ENCODE data around the gene SLC2A10.

SLC2A10 gene

GRCh38 chr20:46704714-46705377, 4.6 kb upstream of the SLC2A10 start:
- DNase-seq, result no peak

GRCh38 chr20:46705378-46705729, 4.1 kb upstream of the SLC2A10 start:
- no peak for DNase-seq

- DNase-seq, result no peak
These were observed 3.2 kb upstream of the SLC2A10 start for GRCh38 chr20:46706242-46706641.

- DNase-seq, result no peak
These were observed 1.1 kb upstream of the SLC2A10 start for GRCh38 chr20:46708172-46708860.

- no peak for DNase-seq
These were observed 392 bp upstream of the SLC2A10 start for GRCh38 chr20:46709055-46709458.

- DNase-seq, result no peak
These were observed 884 bp downstream of the SLC2A10 start for GRCh38 chr20:46710153-46710913.

- no peak for DNase-seq
These were observed 2.7 kb downstream of the SLC2A10 start for GRCh38 chr20:46712056-46712636.

- no peak for DNase-seq
These were observed 4.7 kb downstream of the SLC2A10 start for GRCh38 chr20:46713957-46714834.

GRCh38 chr20:46715292-46715756, 5.9 kb downstream of the SLC2A10 start:
- DNase-seq, result no peak

- no peak for DNase-seq
These were observed 8.5 kb downstream of the SLC2A10 start for GRCh38 chr20:46717818-46718541.

- no peak for DNase-seq
These were observed 10.6 kb downstream of the SLC2A10 start for GRCh38 chr20:46720019-46720418.

- DNase-seq, result no peak
These were observed 11.5 kb downstream of the SLC2A10 start for GRCh38 chr20:46720776-46721425.

GRCh38 chr20:46721476-46721875, 12.0 kb downstream of the SLC2A10 start:
- DNase-seq, result no peak

GRCh38 chr20:46722450-46722849, 13.0 kb downstream of the SLC2A10 start:
- DNase-seq, result no peak

GRCh38 chr20:46723039-46723438, 13.6 kb downstream of the SLC2A10 start:
- no peak for DNase-seq

- DNase-seq, result no peak
These were observed 15.0 kb downstream of the SLC2A10 start for GRCh38 chr20:46724343-46724959.

GRCh38 chr20:46725186-46726165, 16.0 kb downstream of the SLC2A10 start:
- DNase-seq, result no peak

GRCh38 chr20:46731770-46732169, 22.3 kb downstream of the SLC2A10 start:
- DNase-seq, result no peak

GRCh38 chr20:46735436-46735835, 26.0 kb downstream of the SLC2A10 start:
- no peak for DNase-seq

All from activated gamma-delta T cell treated with Interleukin-2 at 50 U/mL for 16 hours (primary cell).